GM12872 (cell line): ENCODE data around the gene MRC2.

Experiments used
- TF ChIP-seq, protein P1 (sequence below): IDR thresholded peaks from 3 replicates; pipeline ENCODE4 v1.5.1; 2011; ENCODE audit warnings: low read depth, mild to moderate bottlenecking, low read length, moderate library complexity; ENCODE audit not compliant: insufficient read depth

MRC2 gene

DNA sequence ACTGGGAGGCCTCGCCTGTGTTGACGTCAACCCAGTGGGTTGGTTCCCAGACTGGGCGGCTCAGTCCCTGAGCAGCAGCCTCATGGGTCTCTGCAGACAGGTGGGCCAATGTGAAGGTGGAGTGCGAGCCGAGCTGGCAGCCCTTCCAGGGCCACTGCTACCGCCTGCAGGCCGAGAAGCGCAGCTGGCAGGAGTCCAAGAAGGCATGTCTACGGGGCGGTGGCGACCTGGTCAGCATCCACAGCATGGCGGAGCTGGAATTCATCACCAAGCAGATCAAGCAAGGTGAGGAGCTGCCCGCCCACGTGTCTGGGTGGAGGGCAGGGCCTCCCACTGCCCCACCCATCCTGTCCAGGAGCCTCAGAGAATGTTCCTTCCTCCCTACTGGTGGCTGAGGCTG lies 44.1 kb downstream of the MRC2 start:
- TF ChIP-seq, protein P1, sequence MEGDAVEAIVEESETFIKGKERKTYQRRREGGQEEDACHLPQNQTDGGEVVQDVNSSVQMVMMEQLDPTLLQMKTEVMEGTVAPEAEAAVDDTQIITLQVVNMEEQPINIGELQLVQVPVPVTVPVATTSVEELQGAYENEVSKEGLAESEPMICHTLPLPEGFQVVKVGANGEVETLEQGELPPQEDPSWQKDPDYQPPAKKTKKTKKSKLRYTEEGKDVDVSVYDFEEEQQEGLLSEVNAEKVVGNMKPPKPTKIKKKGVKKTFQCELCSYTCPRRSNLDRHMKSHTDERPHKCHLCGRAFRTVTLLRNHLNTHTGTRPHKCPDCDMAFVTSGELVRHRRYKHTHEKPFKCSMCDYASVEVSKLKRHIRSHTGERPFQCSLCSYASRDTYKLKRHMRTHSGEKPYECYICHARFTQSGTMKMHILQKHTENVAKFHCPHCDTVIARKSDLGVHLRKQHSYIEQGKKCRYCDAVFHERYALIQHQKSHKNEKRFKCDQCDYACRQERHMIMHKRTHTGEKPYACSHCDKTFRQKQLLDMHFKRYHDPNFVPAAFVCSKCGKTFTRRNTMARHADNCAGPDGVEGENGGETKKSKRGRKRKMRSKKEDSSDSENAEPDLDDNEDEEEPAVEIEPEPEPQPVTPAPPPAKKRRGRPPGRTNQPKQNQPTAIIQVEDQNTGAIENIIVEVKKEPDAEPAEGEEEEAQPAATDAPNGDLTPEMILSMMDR = no peak

GRCh38 chr17:62672957-62673356 lies 45.5 kb downstream of the MRC2 start:
- TF ChIP-seq, protein P1 = no peak

- TF ChIP-seq, protein P1 = no peak
These were observed 46.3 kb downstream of the MRC2 start for GRCh38 chr17:62673614-62674362.

- TF ChIP-seq, protein P1 = no peak
These were observed 46.9 kb downstream of the MRC2 start for GRCh38 chr17:62674363-62674739.

GRCh38 chr17:62674841-62675240 lies 47.4 kb downstream of the MRC2 start:
- TF ChIP-seq, protein P1 = no peak

GRCh38 chr17:62675260-62675659 lies 47.8 kb downstream of the MRC2 start:
- TF ChIP-seq, protein P1 = no peak

DNA sequence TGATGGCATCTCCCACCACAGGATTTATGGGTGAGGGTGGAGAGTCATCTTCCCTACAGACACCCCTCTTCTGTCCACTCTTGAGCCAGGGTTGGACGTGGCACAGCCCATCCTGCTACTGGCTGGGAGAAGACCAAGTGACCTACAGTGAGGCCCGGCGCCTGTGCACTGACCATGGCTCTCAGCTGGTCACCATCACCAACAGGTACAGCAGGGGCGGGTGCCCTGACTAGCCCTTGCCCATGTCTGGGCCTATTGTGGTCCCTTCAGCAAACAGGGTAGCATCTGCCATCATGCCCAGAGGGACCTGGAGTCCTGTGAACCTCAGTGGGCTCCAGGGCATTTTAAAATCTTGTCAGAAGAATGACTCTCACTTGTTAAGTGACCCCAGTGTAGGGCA lies 48.2 kb downstream of the MRC2 start:
- TF ChIP-seq, protein P1 = no peak
